Middle frontal gyrus (tissue), 1 donor: ENCODE data around the gene TPP1.

Experiments used
- DNase-seq: peaks from one replicate; pipeline ENCODE4 v3.0.0-alpha.2; 2015; ENCODE audit warnings: low spot score; ENCODE audit errors: extremely low spot score

The TPP1 gene

DNA sequence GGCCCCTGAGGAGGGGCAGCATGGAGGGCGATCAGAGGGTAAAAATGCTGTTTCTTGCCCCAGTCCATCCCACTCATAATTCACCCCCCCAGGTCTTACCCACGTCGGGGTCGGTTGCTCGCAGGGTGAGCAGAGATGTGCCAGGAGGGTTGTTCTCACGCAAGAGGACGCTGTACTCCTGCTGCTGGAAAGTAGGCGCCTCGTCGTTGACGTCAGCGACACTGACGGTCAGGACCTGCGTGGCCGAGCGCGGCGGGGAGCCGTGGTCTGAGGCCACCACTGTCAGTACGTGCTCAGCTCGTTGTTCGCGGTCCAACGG, 10.3 kb upstream of the TPP1 start:
- DNase-seq = no peak

DNA sequence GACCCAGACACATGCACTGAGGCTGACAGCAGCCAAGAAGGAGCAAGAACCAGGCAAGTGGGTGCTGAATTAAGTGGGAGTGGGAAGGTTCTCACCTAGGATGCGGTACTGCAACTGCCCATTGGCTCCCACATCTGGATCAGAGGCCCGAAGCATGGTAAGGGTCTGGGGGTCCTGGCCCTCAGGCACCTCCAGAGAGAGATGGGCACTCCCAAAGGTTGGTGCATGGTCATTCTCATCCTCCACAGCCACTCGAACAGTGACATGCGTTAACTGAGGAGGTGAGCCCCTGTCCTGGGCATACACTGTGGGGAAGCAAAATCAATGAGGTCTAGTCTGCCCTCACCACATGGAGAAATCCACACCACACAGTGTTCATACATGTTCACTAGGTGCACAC, 9.3 kb upstream of the TPP1 start:
- DNase-seq = no peak

DNA sequence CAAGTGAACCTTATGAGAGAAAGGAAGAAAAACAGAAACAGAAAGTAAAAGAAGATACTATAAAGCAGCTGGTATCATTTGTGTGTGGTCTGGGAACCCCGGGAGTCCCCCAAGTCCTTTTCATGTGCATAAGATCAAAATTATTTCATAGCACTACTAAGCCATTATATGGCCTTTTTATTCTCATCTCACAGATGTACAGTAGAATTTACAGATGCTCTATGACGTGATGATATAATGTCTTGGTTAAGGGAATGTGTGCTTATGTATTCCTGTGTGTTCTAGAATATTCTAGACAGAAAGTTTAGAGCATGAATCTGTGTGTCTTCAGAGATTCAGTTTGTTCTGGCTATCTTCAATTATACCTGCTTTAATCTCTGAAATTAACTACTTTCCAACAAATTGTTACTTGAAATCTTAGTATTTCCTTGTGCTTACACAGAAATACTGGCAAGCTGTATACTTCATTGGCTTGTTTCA, 8.6 kb upstream of the TPP1 start:
- no peak for DNase-seq

DNA sequence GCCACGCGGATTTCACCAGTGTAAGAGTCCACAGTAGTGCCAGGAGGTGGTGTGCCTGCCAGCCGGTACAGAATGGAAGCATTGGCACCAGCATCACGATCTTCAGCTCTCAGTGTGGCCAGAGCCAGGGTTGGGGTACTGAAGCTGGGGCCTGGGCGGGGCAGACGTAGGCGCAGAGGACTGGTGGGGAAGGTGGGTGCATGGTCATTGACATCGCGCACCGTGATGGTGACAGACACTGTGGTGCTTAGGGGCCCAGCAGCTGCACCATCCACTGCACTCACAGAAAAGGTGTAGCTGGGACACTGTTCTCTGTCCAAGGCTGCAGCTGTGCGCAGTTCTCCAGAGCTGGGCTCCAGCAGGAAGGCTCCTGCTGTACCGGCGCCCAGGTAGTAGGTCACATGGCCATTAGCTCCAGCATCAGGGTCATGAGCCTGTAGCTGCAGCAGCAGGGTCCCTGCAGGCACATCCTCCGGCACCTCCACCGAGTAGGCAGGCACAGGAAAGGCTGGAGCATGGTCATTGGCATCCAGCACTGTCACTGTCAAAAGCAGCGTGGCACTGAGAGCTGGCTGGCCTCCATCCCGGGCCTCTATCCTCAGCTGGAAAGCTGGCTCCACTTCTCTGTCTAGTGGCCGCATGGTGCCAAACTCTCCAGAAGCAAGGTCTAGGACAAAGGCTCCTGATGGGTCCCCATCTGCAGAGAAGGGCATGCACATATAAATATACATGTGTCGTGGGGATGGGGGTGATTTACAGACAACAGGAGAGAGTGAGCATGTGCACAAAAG, 7.9 kb upstream of the TPP1 start:
- no peak for DNase-seq

DNA sequence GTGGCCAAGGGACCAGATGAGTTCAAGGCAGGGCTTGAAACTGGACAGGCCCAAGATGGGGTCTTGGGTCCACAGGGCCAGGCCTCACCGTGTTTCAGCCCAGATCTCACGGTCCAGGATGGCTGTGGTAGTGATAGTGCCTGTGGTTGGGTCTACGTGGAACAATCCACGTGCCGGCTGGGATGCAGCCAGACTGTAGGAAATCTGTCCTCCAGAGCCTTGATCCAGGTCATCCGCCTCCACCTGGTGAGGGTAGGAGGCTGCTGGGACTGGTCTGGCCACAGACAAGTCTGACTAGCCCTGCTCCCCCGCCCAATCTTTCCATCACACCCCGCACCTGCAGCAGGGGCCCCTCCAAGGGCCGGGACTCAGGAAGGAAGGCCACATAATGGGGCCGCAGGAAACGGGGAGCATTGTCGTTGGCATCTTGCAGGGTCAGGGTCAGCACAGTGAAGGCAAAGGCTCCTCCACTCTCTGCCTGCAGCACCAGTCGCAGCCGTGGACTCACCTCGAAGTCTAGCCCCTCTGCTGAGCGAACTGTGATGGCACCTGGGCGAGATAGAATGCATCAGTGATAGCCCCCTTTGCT, 6.7 kb upstream of the TPP1 start:
- no peak for DNase-seq

DNA sequence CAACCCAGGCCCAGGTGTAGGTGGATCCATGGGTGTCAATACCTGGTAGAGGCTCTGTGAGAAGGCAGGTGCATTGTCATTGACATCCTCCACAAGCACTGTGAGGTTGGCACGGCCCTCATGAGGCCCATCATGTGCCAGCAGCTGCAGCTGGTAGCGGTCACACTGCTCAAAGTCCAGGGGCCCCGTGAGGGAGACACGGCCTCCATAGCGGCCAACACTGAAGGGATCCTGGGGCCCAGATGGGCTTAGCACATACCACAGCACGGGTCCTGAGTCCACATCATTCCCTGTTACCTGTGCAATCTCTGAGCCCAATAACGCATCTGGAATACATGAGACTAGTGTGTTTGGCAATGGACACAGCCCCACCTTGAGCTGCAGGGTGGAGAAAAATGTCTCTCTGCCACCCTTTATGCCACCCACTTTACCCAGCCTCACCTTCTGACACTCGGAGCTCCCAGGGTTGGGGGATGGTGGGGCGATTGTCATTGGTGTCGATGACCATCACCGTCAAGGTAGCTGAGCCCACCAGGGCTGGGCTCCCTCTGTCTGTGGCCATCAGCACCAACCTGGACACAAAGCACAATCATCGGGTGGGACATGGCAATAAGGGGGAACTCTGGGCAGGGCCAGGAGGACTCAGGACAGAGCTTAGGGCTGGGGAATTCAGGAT, 6.1 kb upstream of the TPP1 start:
- DNase-seq = no peak

DNA sequence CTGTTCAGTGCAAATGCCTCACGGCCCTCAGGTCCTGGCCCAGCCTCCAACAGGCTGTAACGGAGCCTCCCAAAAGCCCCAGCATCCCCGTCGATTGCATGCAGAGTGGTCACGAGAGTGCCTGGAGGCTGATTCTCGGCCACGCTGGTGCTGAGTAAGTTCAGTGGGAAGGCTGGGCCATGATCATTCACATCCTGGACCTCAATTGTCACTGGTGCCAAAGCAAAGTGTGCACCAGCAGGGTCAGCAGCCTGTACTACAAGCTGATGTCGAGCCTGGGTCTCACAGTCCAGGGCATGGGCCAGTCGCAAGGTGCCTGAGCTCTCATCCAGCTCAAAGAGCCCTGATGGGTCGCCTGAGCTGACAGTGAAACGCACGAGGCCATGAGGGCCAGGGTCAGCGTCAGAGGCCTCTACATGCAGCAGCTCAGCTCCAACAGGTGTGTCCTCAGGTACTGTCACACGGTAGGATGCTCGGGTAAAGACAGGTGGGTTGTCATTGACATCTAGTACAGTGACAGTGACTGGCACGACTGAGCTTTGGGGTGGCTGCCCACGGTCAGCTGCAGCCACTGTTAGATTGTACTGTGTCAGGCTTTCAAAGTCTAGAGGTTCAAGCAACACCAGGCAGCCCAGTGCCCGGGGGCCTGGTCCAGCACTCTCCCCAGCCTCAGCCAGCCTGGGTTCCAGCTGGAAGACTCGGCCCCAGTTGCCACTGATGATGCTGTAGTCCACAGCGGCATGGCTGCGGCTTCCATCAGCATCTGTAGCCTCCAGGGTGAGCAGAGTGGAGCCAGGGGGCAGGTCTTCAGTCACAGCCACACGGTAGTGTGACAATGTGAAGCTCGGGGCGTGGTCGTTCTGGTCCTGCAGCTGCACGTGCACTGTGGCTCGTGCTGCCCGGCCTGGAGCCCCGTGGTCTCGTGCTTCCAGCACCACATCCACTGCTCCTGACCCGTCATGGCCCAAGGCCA, 4.5 kb upstream of the TPP1 start:
- DNase-seq = no peak

DNA sequence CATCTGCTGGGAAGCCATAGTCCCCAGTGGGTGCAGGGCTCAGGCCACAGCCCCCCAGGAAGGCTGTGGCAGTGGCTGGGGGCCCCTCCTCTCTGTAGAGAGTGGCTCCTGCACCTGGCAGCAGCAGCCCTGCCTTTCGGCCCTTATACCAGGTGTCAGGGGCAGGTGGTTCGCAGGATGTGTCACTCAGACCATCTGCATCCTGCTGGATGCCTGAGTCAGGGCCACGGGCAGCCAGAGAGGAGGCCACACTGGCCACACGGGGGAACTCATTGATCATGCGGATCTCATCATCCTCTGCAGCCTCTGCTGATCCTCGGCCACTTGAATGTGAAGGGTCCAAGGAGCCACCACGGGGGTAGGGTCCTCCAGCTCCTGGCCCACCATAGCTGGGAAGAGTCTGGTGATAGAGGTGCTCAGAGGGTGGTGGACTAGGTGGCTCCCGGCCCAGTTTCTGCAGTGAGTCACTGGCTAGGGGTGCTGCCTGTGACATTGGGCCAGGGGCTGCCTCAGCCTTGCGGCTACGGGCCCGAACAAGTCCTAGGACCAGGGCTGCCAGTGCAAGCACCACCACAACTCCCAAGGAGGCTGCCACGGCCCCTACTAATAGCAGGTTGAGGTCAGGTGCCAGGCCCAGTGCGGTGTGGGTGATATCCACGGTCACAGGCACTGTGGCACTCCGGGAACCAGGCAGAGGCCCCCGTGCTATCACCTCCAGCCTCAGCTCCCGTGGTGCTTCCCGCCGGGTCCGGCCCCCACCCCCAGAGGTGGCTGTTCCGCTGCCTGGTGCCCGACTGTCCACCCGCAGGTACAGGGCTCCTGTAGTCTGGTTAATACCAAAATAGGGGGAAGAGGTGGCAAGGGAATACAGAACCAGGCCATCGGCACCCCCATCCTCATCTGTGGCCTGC, 3.3 kb upstream of the TPP1 start:
- DNase-seq = no peak

DNA sequence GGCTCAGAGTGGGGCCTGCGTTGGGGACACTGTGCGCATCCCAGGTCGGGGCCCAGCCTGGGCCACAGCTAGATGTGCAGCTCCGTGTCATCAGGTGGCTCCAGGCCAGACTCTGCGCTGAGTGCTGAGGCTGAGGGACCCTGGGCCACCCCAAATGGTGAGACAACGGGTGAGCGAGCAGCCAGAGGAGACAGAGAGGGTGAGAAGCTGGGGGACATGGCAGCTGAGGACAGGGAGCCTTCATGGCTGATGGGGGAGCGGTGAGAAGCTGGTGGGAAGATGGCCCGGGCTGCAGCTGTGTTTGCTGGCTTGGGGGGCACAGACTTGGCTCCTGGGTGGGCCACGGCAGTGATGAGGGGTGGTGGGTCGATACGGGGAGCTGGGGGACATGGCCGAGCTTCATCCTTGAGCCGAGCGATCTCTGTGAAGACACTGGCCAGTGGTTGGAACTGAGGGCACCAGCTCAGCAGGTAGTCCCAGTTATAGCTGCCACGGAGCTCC, 2.5 kb upstream of the TPP1 start:
- DNase-seq = no peak

DNA sequence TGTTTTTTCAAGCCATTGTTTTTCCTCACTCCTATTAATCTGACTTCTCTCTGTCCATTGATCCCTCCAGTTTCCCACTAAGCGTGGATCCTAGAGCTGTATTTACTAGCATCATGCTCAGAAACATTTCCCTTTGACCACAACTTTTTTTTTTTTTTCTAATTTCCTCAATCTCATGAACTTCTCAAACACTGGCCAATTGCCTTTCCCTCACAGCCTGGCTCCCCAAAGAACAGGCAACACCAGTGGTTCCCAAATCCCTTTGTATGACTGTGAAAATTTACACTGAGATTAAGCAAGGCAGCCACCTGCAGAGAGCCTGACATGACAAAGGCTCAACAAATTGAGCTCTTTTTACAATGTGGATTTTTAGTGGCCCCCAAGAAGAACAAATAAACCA, 1.4 kb upstream of the TPP1 start:
- no peak for DNase-seq

DNA sequence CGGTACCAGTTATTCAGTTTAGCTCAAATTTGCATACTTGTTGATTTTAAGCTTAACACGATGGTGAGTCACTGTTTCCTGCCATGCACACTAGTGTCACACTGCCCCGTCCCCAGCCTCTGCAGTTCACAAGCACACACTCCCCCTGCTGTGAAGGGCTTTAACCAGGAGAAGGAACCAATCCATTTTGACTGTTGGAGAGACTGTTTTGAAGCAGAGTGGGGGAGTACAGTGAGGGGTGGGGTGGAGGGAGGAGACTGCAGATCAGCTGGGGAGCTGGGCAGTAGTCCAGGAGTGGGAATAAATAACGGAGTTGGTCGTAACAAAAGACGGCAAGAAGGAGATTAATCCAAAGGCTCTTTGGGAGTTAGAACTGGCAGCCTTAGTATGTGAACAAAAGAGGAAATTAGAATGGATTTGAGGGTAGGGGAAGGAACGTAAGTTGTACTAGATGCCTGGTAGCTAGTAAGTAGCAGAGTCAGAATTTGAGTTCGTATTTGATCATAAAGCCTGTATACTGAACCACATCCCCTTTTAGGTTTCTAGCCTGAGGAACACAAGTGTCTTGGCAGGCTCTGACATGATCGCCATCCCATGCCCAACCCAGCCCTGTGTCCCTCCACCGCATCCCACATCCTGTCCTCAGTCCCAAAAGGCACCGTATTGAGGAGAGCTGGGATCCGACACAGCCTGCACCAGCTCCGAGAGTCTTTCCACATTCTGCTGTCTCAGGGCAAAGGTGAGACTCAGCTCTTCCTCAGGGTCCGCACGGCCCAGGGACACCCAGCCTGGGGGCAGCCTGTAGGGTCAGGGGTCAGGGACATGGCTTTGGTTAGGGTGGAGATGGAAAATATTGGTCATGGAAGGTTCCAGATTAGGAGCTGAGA, 862 bp downstream of the TPP1 start:
- DNase-seq = no peak

DNA sequence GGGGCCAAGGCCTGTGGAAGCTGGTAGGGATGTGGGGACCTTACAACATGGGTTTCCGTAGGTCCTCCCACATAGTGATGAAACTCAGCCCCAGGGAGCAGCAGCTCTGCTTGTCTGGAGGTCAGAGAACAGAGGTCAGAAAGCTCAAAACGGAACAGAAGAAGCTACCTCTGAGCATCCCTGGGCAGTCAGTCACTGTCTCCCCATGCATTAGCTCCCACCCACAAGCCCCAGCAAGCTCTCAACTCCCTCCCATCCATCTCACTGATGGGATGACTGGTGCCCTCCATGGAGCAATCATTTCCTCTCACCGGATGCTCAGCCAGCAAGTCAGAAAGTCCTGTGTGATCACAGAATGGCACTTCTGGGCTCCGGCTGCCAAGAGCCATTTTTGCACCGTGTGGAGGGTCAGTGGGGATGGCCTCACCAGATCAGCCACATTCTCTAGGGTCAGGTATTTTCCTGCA, 1.9 kb downstream of the TPP1 start:
- DNase-seq = no peak

DNA sequence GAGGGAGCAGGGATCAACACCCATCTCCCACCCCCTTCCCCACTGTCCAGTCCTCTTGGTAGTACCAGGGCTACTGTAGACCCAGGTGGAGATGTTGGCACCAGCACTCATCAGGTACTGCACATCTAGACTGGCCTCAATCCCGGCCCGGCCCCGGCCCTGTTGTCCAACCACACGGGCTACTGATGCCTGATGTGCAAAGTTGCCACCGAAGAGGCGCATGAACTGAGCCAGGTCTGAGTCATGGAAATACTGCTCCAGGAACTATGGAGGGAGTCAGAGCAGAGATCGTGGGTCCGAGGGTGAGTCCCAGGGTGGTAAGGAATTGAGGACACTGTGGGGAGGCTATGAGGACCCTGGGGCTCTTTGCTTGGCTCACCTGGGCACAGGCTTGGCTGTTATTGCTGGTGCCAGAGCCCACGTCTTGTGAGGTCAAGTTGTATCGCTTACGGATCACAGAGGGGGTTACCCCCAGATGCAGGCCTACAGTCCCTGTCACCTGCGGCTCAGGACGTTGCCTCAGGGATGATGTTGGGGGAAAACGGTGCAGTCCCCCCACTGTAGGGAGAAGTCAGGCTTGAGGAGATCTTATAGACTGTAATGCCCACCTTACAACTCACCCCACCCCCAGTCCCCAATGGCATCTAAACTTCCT, 2.5 kb downstream of the TPP1 start:
- DNase-seq = no peak

DNA sequence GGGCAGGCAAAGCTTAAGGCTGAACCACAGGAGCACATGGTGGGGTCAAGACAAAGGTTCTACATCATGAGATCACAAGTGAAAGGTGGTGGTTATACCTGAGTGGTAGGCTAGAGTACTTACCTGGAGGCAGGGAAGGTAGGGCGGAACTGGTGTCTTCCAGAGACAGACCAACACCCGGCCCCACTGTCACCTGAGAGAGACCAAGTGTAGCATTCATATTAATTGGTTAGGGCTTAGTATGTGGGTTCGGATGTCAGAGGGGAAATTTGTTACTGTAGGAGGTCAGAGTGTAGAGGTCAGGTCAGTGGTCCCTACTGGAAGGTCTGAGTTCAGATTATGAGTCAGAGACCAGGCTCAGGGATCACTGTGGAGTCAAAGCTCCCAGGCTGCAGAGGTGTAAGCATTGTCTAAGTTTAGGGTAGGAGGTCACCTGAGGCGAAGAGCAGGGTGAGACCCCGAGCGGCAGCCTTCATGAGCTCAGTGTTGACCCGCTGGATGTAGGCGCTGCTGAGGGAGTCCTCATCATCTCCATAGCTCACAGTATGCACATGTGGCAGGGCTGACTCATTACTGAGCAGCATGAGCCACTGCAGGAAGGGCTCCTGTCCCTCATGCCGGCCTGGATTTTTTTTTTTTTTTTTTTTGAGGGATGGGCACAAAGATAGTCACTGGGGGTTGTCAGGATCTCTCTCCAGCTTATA, 3.2 kb downstream of the TPP1 start:
- no peak for DNase-seq

DNA sequence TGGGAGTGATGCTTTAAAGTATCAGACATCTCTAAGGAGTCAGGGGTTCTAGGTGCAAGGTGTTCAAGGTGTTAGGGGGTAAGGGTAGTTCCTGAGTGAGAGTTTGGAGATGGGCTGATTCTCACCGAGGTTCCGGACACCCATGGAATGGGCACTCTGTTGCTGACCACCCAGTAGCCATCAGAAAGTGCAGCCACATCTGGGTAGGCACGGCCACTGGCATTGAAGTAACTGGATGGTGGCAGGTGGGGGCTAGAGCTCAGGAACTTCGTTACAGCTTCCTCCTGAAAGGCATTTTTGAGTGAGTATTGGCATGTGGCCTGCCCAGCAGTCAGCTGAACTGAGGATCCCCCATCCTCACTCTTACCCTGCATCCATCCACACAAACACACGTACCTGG, 4.2 kb downstream of the TPP1 start:
- DNase-seq = no peak

DNA sequence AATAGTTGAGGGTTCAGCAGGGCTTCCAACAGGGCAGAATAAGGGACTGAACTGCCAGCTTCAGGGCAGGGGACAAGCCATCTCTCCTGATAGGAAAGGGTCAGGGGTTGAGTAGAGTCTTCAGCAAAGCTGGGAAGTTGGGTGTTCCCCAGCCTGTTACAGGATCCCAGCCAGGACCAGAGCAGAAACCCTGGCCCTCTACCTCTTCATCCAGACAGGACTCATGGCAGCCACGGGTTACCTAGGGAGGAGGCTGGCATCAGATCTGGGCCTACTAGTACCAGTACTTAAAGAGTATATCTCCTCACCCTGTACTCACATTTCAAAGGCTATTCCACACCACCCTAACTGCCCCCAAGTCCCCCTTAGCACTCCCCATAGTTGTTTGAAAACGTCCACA, 4.8 kb downstream of the TPP1 start:
- no peak for DNase-seq

DNA sequence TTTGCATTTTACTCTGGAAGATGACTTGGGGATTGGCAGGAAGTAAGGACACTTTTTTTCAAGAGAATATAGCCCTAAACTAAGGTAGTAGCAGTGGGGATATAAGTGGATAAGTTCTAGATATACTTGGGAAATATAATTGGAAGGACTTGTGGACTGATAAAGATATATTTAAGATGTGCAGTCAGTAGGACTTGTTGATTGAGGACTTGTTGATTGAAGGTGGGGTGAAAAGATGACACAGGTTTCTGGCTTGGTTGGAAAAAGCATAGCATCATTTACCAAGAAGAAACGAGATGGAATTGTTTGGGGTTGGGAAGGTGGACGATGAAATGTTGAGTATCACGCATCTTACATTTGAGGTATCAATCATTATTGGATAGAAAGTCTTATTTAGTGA, 5.7 kb downstream of the TPP1 start:
- no peak for DNase-seq
